EL (cell line): ENCODE results near the gene GRID2.
A peak's percentile ranks its signal among the peaks of the same experiment; 100 is the strongest.

Experiments used
- DNase-seq: peaks from one replicate; pipeline ENCODE4 v3.0.0-alpha.2; 2016

Gene GRID2

GRCh38 chr4:93719552-93719951, 1415.8 kb downstream of the GRID2 start:
- DNase-seq = no peak

GRCh38 chr4:93722446-93722845, 1418.7 kb downstream of the GRID2 start:
- DNase-seq = no peak

- no peak for DNase-seq
These were observed 1426.5 kb downstream of the GRID2 start for GRCh38 chr4:93730251-93730650.

GRCh38 chr4:93730760-93731159, 1427.0 kb downstream of the GRID2 start:
- no peak for DNase-seq

GRCh38 chr4:93731456-93731855, 1427.7 kb downstream of the GRID2 start:
- peak; percentile 1 for DNase-seq

GRCh38 chr4:93732509-93732908, 1428.7 kb downstream of the GRID2 start:
- no peak for DNase-seq

- no peak for DNase-seq
These were observed 1437.1 kb downstream of the GRID2 start for GRCh38 chr4:93740890-93741289.

- DNase-seq = no peak
These were observed 1439.3 kb downstream of the GRID2 start for GRCh38 chr4:93743022-93743421.

GRCh38 chr4:93743635-93744034, 1439.9 kb downstream of the GRID2 start:
- no peak for DNase-seq

GRCh38 chr4:93744961-93745360, 1441.2 kb downstream of the GRID2 start:
- no peak for DNase-seq

- DNase-seq = no peak
These were observed 1442.3 kb downstream of the GRID2 start for GRCh38 chr4:93746031-93746430.

GRCh38 chr4:93747220-93747619, 1443.5 kb downstream of the GRID2 start:
- no peak for DNase-seq

GRCh38 chr4:93748373-93749291, 1444.9 kb downstream of the GRID2 start:
- DNase-seq = no peak

GRCh38 chr4:93749292-93749761, 1445.6 kb downstream of the GRID2 start:
- DNase-seq = no peak

GRCh38 chr4:93751411-93751810, 1447.6 kb downstream of the GRID2 start:
- no peak for DNase-seq

- DNase-seq = no peak
These were observed 1452.3 kb downstream of the GRID2 start for GRCh38 chr4:93756101-93756500.

- no peak for DNase-seq
These were observed 1455.7 kb downstream of the GRID2 start for GRCh38 chr4:93759506-93759905.

GRCh38 chr4:93760284-93760683, 1456.5 kb downstream of the GRID2 start:
- no peak for DNase-seq

- no peak for DNase-seq
These were observed 1457.5 kb downstream of the GRID2 start for GRCh38 chr4:93761286-93761685.

- DNase-seq = peak; percentile 14
These were observed 1461.0 kb downstream of the GRID2 start for GRCh38 chr4:93764639-93765246.

- DNase-seq = no peak
These were observed 1464.2 kb downstream of the GRID2 start for GRCh38 chr4:93767917-93768316.

GRCh38 chr4:93770201-93770600, 1466.4 kb downstream of the GRID2 start:
- no peak for DNase-seq

- DNase-seq = no peak
These were observed 1468.1 kb downstream of the GRID2 start for GRCh38 chr4:93771640-93772411.
